HEK293 (cell line): Measurements from ENCODE around the gene ERG.

Source experiments
- CTCF ChIA-PET: fragments of 350-600 bp; formaldehyde crosslinking; extraction: SDS; loops from one replicate; lab custom pipeline; 2021; ENCODE audit warnings: antibody characterized with exemption; lab: Yijun Ruan, JAX
- POLR2A ChIA-PET: fragments of 300-600 bp; formaldehyde crosslinking; extraction: SDS; loops from one replicate; lab custom pipeline; 2020; ENCODE audit warnings: antibody characterized with exemption, inconsistent platforms; lab: Yijun Ruan, JAX
- H3K27ac ChIP-seq: fragments of 200-500 bp; sonication (Bioruptor generic); 2 replicates; pipeline ENCODE4 v1.5.1; 2014; ENCODE audit warnings: low read depth, low read length, control low read depth, inconsistent platforms; ENCODE audit errors: extremely low read depth
- H3K36me3 ChIP-seq, 2 experiments: fragments of 200-500 bp in 1 of 2; sonication (Bioruptor generic) in 1 of 2; 1 replicate in 1 of 2; 2 replicates in 1 of 2; pipeline ENCODE4 v1.5.1; 2014 to 2017; ENCODE audit warnings: inconsistent platforms in 2 of 2, low read length in 2 of 2; ENCODE audit not compliant: control insufficient read depth in 2 of 2, insufficient read depth in 1 of 2
- H3K4me1 ChIP-seq: fragments of 200-500 bp; sonication (Bioruptor generic); 2 replicates; pipeline ENCODE4 v1.5.1; 2014; ENCODE audit warnings: mild to moderate bottlenecking, low read length, inconsistent platforms; ENCODE audit not compliant: control insufficient read depth, insufficient read depth
- H3K4me3 ChIP-seq: 2 replicates; pipeline ENCODE4 v1.5.1; 2011; ENCODE audit warnings: low read depth, mild to moderate bottlenecking, control low read depth, low read length, moderate library complexity
- H3K9me3 ChIP-seq: fragments of 200-500 bp; sonication (Bioruptor generic); 2 replicates; pipeline ENCODE4 v1.5.1; 2014; ENCODE audit warnings: low read depth, low read length, inconsistent platforms; ENCODE audit not compliant: control insufficient read depth, insufficient read depth
- AEBP2 ChIP-seq: fragments of 450-650 bp; formaldehyde crosslinking; IDR thresholded peaks from 2 replicates; pipeline ENCODE4 v1.5.1; 2016; ENCODE audit warnings: missing biosample characterization, missing genetic modification characterization, borderline replicate concordance
- BCL11B ChIP-seq: fragments of 450-650 bp; formaldehyde crosslinking; IDR thresholded peaks from 2 replicates; pipeline ENCODE4 v1.5.1; 2016; ENCODE audit warnings: low read depth, missing biosample characterization, missing genetic modification characterization
- HOXD13 ChIP-seq: sonication (generic); formaldehyde crosslinking; IDR thresholded peaks from 2 replicates; pipeline ENCODE4 v1.8.0; 2022; ENCODE audit warnings: missing genetic modification reagents, borderline replicate concordance
- KLF8 ChIP-seq: fragments of 450-650 bp; formaldehyde crosslinking; IDR thresholded peaks from 2 replicates; pipeline ENCODE4 v1.5.1; 2016; ENCODE audit warnings: missing biosample characterization, missing genetic modification characterization
- PRDM1 ChIP-seq: fragments of 450-650 bp; formaldehyde crosslinking; IDR thresholded peaks from 2 replicates; pipeline ENCODE4; 2016; ENCODE audit warnings: missing biosample characterization, missing genetic modification characterization
- RBAK ChIP-seq: fragments of 450-650 bp; formaldehyde crosslinking; IDR thresholded peaks from 2 replicates; pipeline ENCODE4 v1.5.1; 2016; ENCODE audit warnings: missing biosample characterization, missing genetic modification characterization
- TCF7L2 ChIP-seq: IDR thresholded peaks from 2 replicates; pipeline ENCODE4 v1.6.1; 2011; ENCODE audit warnings: low read depth, mild to moderate bottlenecking, inconsistent platforms, low read length, moderate library complexity, borderline replicate concordance
- YY1 ChIP-seq: fragments of 450-650 bp; formaldehyde crosslinking; IDR thresholded peaks from 2 replicates; pipeline ENCODE4 v1.5.1; 2018; ENCODE audit warnings: missing biosample characterization, missing genetic modification characterization
- ZBTB21 ChIP-seq: fragments of 450-650 bp; formaldehyde crosslinking; IDR thresholded peaks from 2 replicates; pipeline ENCODE4 v1.5.1; 2017; ENCODE audit warnings: missing biosample characterization, missing genetic modification characterization
- ZBTB48 ChIP-seq: fragments of 450-650 bp; formaldehyde crosslinking; IDR thresholded peaks from 2 replicates; pipeline ENCODE4 v1.5.1; 2016; ENCODE audit warnings: missing biosample characterization, missing genetic modification characterization
- ZBTB7A ChIP-seq: fragments of 450-650 bp; formaldehyde crosslinking; IDR thresholded peaks from 2 replicates; pipeline ENCODE4 v1.5.1; 2016; ENCODE audit warnings: low read depth, missing biosample characterization, missing genetic modification characterization
- ZNF112 ChIP-seq: fragments of 450-650 bp; formaldehyde crosslinking; IDR thresholded peaks from 2 replicates; pipeline ENCODE4 v1.5.0; 2017; ENCODE audit warnings: missing biosample characterization, missing genetic modification characterization
- ZNF114 ChIP-seq: fragments of 450-650 bp; formaldehyde crosslinking; IDR thresholded peaks from 2 replicates; pipeline ENCODE4 v1.5.0; 2017; ENCODE audit warnings: missing biosample characterization, missing genetic modification characterization
- ZNF24 ChIP-seq: fragments of 450-650 bp; formaldehyde crosslinking; IDR thresholded peaks from 2 replicates; pipeline ENCODE4 v1.5.1; 2016; ENCODE audit warnings: missing biosample characterization, missing genetic modification characterization
- ZNF248 ChIP-seq: fragments of 450-650 bp; formaldehyde crosslinking; IDR thresholded peaks from 2 replicates; pipeline ENCODE4 v1.5.1; 2017; ENCODE audit warnings: missing biosample characterization, missing genetic modification characterization
- ZNF366 ChIP-seq: fragments of 450-650 bp; formaldehyde crosslinking; conservative IDR thresholded peaks from 2 replicates; pipeline ENCODE4 v1.5.1; 2016; ENCODE audit warnings: missing biosample characterization, missing genetic modification characterization
- ZNF473 ChIP-seq: fragments of 450-650 bp; formaldehyde crosslinking; IDR thresholded peaks from 2 replicates; pipeline ENCODE4 v1.5.1; 2017; ENCODE audit warnings: missing biosample characterization, missing genetic modification characterization
- ZNF521 ChIP-seq: fragments of 450-650 bp; formaldehyde crosslinking; IDR thresholded peaks from 2 replicates; pipeline ENCODE4 v1.5.1; 2017; ENCODE audit warnings: missing biosample characterization, mild to moderate bottlenecking, missing genetic modification characterization
- ZNF529 ChIP-seq: fragments of 450-650 bp; formaldehyde crosslinking; IDR thresholded peaks from 2 replicates; pipeline ENCODE4 v1.5.1; 2017; ENCODE audit warnings: missing genetic modification characterization, missing biosample characterization; ENCODE audit not compliant: insufficient replicate concordance
- ZNF544 ChIP-seq: fragments of 450-650 bp; formaldehyde crosslinking; IDR thresholded peaks from 2 replicates; pipeline ENCODE4 v1.5.0; 2017; ENCODE audit warnings: missing biosample characterization, missing genetic modification characterization
- ZNF600 ChIP-seq: fragments of 450-650 bp; formaldehyde crosslinking; IDR thresholded peaks from 2 replicates; pipeline ENCODE4 v1.5.1; 2016; ENCODE audit warnings: missing biosample characterization, missing genetic modification characterization
- ZNF639 ChIP-seq: fragments of 450-650 bp; formaldehyde crosslinking; IDR thresholded peaks from 2 replicates; pipeline ENCODE4 v1.5.1; 2016; ENCODE audit warnings: missing biosample characterization, missing genetic modification characterization
- ZNF654 ChIP-seq: fragments of 450-650 bp; formaldehyde crosslinking; IDR thresholded peaks from 2 replicates; pipeline ENCODE4 v1.5.1; 2016; ENCODE audit warnings: low read depth, missing biosample characterization, missing genetic modification characterization
- ZNF704 ChIP-seq: fragments of 450-650 bp; formaldehyde crosslinking; IDR thresholded peaks from 2 replicates; pipeline ENCODE4 v1.5.1; 2016; ENCODE audit warnings: missing biosample characterization, missing genetic modification characterization
- ZNF707 ChIP-seq: fragments of 450-650 bp; formaldehyde crosslinking; IDR thresholded peaks from 2 replicates; pipeline ENCODE4 v1.5.1; 2016; ENCODE audit warnings: missing biosample characterization, missing genetic modification characterization
- ZSCAN23 ChIP-seq: fragments of 450-650 bp; formaldehyde crosslinking; IDR thresholded peaks from 2 replicates; pipeline ENCODE4 v1.5.1; 2016; ENCODE audit warnings: missing biosample characterization, missing genetic modification characterization

The ERG gene

GRCh38 chr21:38351961-38352521 is 146.2 kb downstream of the ERG start (continued):
- no peak for TF ChIP-seq ZNF248
- TF ChIP-seq ZNF366 = peak; percentile 77
- TF ChIP-seq ZNF600 = peak; percentile 17; the same call in 1 of the 2 replicates
- no peak for TF ChIP-seq ZNF654
- 0 out of 2 replicates have a peak, but pooled peaks have one; percentile 32 for TF ChIP-seq ZNF24 (tag by site-specific recombination)
- peak; percentile 42; the same call in 1 of the 2 replicates for TF ChIP-seq ZSCAN23

- peaks cover 34% of the 10 kb centered on the region for H3K4me1 ChIP-seq
- peak overlapping the region; percentile 27 for H3K27ac ChIP-seq
- H3K9me3 ChIP-seq = no peaks in the 10 kb centered on the region
- POLR2A ChIA-PET = interaction anchor here (1.4 kb wide), 1 partner anchor 181 kb away, joined by 3 read pairs; no protein-coding TSS in a partner anchor
- H3K36me3 ChIP-seq = no peaks in the 10 kb centered on the region
- CTCF ChIA-PET = interaction anchor here (0.6 to 13.2 kb wide), 38 partner anchors 8 to 1090 kb away, joined by 3 to 378 read pairs (median 6); no protein-coding TSS in a partner anchor
- no peak for TF ChIP-seq ZNF704
- TF ChIP-seq ZNF112 (tag by site-specific recombination) = peak; percentile 38; the same call in 1 of the 2 replicates
- no peak for TF ChIP-seq YY1
- TF ChIP-seq ZSCAN23 = no peak
- peak; percentile 93; the same call in 1 of the 2 replicates for TF ChIP-seq ZNF114
- peak; percentile 62; the same call in 1 of the 2 replicates for TF ChIP-seq ZNF639 (tag by site-specific recombination)
- TF ChIP-seq KLF8 (tag by site-specific recombination) = no peak; the same call in 1 of the 2 replicates
- no peak for TF ChIP-seq ZNF529 (tag by site-specific recombination)
- TF ChIP-seq HOXD13 (CRISPR knock-in tag) = no peak
- TF ChIP-seq ZNF473 (tag by site-specific recombination) = no peak
- peak; percentile 97 for TF ChIP-seq PRDM1 (tag by site-specific recombination)
- TF ChIP-seq ZNF544 (tag by site-specific recombination) = 0 out of 2 replicates have a peak, but pooled peaks have one; percentile 46
- TF ChIP-seq ZNF24 (tag by site-specific recombination) = no peak
- TF ChIP-seq BCL11B (tag by site-specific recombination) = no peak
- TF ChIP-seq AEBP2 (tag by site-specific recombination) = no peak
- peak; percentile 74; the same call in 1 of the 2 replicates for TF ChIP-seq RBAK
- no peak for TF ChIP-seq ZBTB48 (tag by site-specific recombination)
- TF ChIP-seq TCF7L2 = no peak
- TF ChIP-seq ZNF521 (tag by site-specific recombination) = peak; percentile 98; the same call in 1 of the 2 replicates
- no peak for TF ChIP-seq ZBTB7A (tag by site-specific recombination)
- TF ChIP-seq ZBTB21 (tag by site-specific recombination) = peak; percentile 14; the same call in 1 of the 2 replicates
- TF ChIP-seq ZNF707 (tag by site-specific recombination) = no peak
- peak; percentile 99 for TF ChIP-seq ZNF366
- H3K4me3 ChIP-seq = no peak overlapping the region
Measured at GRCh38 chr21:38351176-38351959, 146.9 kb downstream of the ERG start.
